Measurements from ENCODE around the gene ZNF276.

GRCh38 chr16:89779909-89780305 is 58.6 kb downstream of the ZNF276 start:
- no peak for TF ChIP-seq POLR2A (IDR thresholded peaks at IDR 0.05)
- TF ChIP-seq CTCF (IDR thresholded peaks at IDR 0.05) = no peak
- TF ChIP-seq POLR2AphosphoS5 (IDR thresholded peaks at IDR 0.05) = no peak
